ENCODE measurements around the gene TRIM72.

GRCh38 chr16:31204871-31205666 lies 8.8 kb upstream of the TRIM72 start:
- no peak for TF ChIP-seq CTCF (IDR thresholded peaks at IDR 0.05)
- no peak for TF ChIP-seq POLR2A (IDR thresholded peaks at IDR 0.05)
